MM.1S (cell line): Measurements from ENCODE around the gene ALDH1B1.

ENCODE experiments used
- DNase-seq: peaks from one replicate; pipeline ENCODE4 v3.0.0-alpha.2; 2015
- H2AFZ ChIP-seq: fragments of 300-600 bp; sonication (generic); 2 replicates; pipeline ENCODE4 v1.6.0; 2016; ENCODE audit warnings: antibody characterized with exemption, low read length
- H3F3A ChIP-seq: fragments of 300-600 bp; sonication (generic); 2 replicates; pipeline ENCODE4 v1.6.1; 2016; ENCODE audit warnings: mild to moderate bottlenecking, antibody characterized with exemption, low read length, moderate library complexity, mixed read lengths; ENCODE audit not compliant: insufficient read depth
- H3K27ac ChIP-seq: fragments of 300-600 bp; sonication (generic); 2 replicates; pipeline ENCODE4 v1.5.1; 2016; ENCODE audit warnings: mild to moderate bottlenecking, low read length
- H3K27me3 ChIP-seq: fragments of 300-600 bp; sonication (generic); replicated peaks from 2 replicates; pipeline ENCODE4 v1.6.0; 2016; ENCODE audit warnings: low read length; ENCODE audit not compliant: insufficient read depth
- H3K36me3 ChIP-seq: fragments of 300-600 bp; sonication (generic); replicated peaks from 2 replicates; pipeline ENCODE4 v1.6.1; 2016; ENCODE audit warnings: mild to moderate bottlenecking, low read length, mixed read lengths; ENCODE audit not compliant: insufficient read depth
- H3K4me1 ChIP-seq: fragments of 300-600 bp; sonication (generic); 2 replicates; pipeline ENCODE4 v1.6.1; 2016; ENCODE audit warnings: low read length, mixed read lengths
- H3K4me2 ChIP-seq: fragments of 300-600 bp; sonication (generic); 2 replicates; pipeline ENCODE4 v1.6.0; 2016; ENCODE audit warnings: low read depth, low read length
- H3K4me3 ChIP-seq: fragments of 300-600 bp; sonication (generic); 2 replicates; pipeline ENCODE4 v1.5.1; 2016; ENCODE audit warnings: low read length, mixed read lengths
- H3K79me2 ChIP-seq: fragments of 300-600 bp; sonication (generic); 2 replicates; pipeline ENCODE4 v1.6.1; 2016; ENCODE audit warnings: mixed run types, low read length, mixed read lengths
- H3K9ac ChIP-seq: fragments of 300-600 bp; sonication (generic); 2 replicates; pipeline ENCODE4 v1.6.1; 2016; ENCODE audit warnings: low read length, mixed read lengths
- H3K9me2 ChIP-seq: fragments of 300-600 bp; sonication (generic); replicated peaks from 2 replicates; pipeline ENCODE4 v1.6.1; 2016; ENCODE audit warnings: mild to moderate bottlenecking, low read length, mixed read lengths; ENCODE audit not compliant: insufficient read depth
- H3K9me3 ChIP-seq: fragments of 300-600 bp; sonication (generic); replicated peaks from 2 replicates; pipeline ENCODE4 v1.6.1; 2016; ENCODE audit warnings: mild to moderate bottlenecking, low read length, mixed read lengths; ENCODE audit not compliant: insufficient read depth
- H4K20me1 ChIP-seq: fragments of 300-600 bp; sonication (generic); 2 replicates; pipeline ENCODE4 v1.6.1; 2016; ENCODE audit warnings: mild to moderate bottlenecking, low read length, moderate library complexity, mixed read lengths; ENCODE audit not compliant: insufficient read depth
- EZH2 ChIP-seq: fragments of 300-600 bp; sonication (generic); optimal IDR thresholded peaks from 2 replicates; pipeline ENCODE3; 2017; ENCODE audit warnings: low read depth, mild to moderate bottlenecking, antibody characterized with exemption, low read length, mixed read lengths
- EZH2phosphoT487 ChIP-seq: fragments of 300-600 bp; sonication (generic); IDR thresholded peaks from 2 replicates; pipeline ENCODE4 v1.6.1; 2018; ENCODE audit warnings: antibody characterized with exemption, low read length
- TF ChIP-seq, protein P1 (sequence below): fragments of 300-600 bp; sonication (generic); IDR thresholded peaks from 2 replicates; pipeline ENCODE4 v1.5.1; 2016; ENCODE audit warnings: antibody characterized with exemption, low read length, mixed read lengths

The ALDH1B1 gene

DNA sequence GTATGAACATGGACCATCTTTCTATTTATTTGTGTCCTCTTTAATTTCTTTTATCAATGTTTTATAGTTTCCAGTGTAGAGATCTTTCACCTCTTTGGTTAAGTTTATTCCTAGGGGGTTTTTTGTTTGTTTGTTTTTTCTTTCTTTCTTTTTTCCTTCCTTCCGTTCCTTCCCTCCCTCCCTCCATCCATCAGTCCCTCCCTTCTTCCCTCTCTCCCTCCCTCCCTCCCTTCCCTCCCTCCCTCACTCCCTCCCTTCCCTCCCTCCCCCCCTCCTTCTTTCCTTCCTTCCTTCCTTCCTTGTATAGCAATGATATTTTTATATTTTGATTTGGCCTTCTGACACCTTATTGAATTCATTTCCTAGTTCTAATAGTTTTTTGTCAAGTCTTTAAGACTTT, 55.2 kb downstream of the ALDH1B1 start:
- H3K79me2 ChIP-seq = no peaks in the 10 kb centered on the region
- TF ChIP-seq EZH2 = no peak
- TF ChIP-seq EZH2phosphoT487 = no peak
- TF ChIP-seq, protein P1, sequence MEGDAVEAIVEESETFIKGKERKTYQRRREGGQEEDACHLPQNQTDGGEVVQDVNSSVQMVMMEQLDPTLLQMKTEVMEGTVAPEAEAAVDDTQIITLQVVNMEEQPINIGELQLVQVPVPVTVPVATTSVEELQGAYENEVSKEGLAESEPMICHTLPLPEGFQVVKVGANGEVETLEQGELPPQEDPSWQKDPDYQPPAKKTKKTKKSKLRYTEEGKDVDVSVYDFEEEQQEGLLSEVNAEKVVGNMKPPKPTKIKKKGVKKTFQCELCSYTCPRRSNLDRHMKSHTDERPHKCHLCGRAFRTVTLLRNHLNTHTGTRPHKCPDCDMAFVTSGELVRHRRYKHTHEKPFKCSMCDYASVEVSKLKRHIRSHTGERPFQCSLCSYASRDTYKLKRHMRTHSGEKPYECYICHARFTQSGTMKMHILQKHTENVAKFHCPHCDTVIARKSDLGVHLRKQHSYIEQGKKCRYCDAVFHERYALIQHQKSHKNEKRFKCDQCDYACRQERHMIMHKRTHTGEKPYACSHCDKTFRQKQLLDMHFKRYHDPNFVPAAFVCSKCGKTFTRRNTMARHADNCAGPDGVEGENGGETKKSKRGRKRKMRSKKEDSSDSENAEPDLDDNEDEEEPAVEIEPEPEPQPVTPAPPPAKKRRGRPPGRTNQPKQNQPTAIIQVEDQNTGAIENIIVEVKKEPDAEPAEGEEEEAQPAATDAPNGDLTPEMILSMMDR = no peak
- H3K4me3 ChIP-seq = no peak overlapping the region
- no peaks in the 10 kb centered on the region for H3K36me3 ChIP-seq
- H3K9me2 ChIP-seq = no peaks in the 10 kb centered on the region
- H3K4me2 ChIP-seq = no peak overlapping the region
- H3K4me1 ChIP-seq = no peaks in the 10 kb centered on the region
- no peak overlapping the region for H3K27ac ChIP-seq
- H3F3A ChIP-seq = no peaks in the 10 kb centered on the region
- H3K27me3 ChIP-seq = no peaks in the 10 kb centered on the region
- H4K20me1 ChIP-seq = no peaks in the 10 kb centered on the region
- DNase-seq = no peak
- H3K9ac ChIP-seq = no peak overlapping the region
- H3K9me3 ChIP-seq = no peaks in the 10 kb centered on the region
- H2AFZ ChIP-seq = no peak overlapping the region
